NCI-H2029 (cell line): Measurements from ENCODE around the gene USP6NL.

ENCODE experiments used
- DNase-seq: peaks from one replicate; lab custom pipeline; 2025; lab: John Stamatoyannopoulos, UW

The USP6NL gene

DNA sequence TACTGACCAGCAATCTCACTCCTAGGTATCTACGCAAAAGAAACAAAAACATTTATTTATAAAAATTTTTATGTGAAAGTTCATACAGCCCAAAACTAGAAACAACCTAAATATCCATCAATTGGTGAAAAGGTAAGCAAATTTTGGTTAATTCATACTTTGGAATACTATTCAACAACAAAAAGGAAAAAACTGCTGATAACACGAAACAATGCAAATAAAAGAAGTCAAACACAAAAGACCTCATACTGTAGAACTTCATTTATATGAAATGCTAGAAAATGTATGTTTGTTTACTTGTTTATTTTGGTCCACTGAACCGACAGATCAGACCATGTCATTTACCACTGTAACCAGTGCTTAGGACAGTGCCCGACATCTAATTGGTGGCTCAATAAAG lies 60.3 kb downstream of the USP6NL start:
- no peak for DNase-seq

DNA sequence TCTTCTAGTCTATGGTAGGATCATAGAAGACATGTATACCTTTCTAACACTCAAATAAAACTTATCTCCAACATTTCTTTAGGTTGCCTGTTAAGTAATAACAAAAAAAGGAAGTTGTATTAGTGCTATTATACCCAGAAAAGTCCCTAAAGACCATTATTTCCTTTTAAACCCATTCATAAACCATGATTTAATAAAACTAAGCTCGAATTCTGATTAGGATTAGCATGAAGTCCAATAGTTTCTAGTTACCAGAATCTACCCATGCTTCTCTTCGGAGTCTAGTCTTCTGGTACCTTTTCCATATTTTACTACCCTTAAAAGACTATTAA lies 62.7 kb downstream of the USP6NL start:
- DNase-seq, result no peak

DNA sequence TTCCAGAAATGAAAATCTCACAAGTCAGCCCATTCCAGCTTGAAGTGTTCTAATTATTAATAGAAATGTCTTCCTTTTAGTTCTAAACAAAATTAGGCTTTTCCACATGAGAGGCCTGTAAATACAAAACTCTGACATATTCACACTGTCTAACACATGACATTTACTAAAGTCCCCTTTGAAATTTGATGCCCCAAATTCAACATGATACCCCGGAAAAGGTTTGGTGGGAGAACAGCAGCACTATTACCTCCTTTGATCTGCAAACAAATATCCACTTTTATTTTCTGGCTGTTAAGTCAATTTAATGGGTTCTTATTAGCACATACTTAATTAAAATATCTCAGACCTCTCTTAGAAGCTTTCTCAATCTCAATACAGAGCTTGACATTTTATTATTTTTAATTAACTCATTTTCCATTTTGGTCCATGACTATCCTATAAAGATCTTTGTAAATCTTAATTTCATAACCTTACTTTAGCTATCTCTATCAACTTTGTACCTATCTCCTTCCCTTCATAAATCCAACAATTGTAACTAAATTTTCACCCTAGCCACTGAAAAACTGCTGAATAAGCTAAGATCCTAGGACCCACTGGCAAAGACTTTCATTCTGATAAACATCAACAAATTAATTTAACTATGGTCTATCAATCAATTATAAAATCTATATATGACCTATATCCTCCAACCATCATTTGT lies 63.2 kb downstream of the USP6NL start:
- no peak for DNase-seq

DNA sequence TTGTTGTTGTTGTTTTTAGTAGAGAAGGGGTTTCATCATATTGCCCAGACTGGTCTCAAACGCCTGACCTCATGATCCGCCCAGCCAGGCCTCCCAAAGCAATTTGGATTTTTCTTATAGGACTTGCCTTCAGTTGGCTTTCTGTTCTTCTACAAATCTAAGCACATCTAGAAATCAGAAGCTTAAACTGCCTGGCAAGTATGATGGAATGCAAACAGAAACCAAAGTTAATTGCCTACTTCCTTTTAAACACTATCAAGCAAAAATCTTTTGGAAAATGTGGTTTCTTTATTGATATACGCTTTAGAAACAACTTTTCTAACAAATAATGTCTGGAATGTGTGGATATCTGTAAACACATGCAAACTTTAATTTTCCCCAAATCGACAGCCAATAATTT lies 64.9 kb downstream of the USP6NL start:
- DNase-seq, result no peak

DNA sequence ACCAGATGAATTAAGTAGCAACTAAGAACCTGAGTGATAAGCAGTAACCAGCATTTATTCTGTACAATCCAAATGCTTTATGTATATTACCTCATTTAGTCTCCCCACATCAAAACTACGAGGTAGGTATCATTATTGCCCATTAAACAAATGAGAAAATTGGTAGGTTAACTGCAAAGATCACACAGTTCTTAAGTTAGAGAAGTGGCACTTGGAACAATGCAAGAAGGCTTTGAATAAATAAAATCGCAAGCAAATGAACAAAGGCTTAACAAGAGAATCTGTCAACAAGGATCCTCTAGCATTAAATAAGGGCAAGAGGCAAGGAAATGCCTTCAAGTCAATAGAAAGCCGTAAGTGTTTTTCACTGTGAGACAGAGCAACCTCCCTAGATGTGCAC lies 70.2 kb downstream of the USP6NL start:
- DNase-seq, result no peak

DNA sequence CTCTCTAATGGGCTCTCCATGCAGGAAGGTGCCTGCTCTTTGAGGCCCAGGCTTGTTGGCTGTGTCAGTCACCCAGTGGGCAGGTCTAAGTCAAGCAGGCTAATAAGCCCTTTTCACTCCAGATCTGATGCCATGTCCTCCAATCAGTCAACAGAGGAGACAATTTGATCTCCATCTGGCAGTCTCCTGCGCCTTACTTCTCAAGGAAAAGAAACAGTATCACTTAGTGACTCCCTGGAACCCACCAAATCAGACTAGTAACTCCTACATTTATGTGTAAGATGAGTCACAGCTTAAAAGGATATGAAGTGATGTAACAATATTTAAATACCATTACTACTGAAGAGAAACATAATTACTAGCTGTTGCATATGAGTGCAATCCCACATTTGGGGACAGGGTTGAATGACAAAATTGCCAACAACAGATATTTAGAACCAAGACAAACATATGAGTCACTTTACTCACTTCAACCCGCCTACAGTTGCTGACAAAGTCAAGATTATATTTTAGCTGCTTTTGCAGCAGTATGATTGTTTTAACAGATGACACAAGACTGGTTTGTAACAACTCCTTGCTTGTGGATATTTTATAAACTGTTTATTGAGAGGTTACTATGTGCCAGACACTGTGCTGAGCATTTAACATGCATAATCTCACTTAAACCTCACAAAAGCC lies 72.1 kb downstream of the USP6NL start:
- no peak for DNase-seq

DNA sequence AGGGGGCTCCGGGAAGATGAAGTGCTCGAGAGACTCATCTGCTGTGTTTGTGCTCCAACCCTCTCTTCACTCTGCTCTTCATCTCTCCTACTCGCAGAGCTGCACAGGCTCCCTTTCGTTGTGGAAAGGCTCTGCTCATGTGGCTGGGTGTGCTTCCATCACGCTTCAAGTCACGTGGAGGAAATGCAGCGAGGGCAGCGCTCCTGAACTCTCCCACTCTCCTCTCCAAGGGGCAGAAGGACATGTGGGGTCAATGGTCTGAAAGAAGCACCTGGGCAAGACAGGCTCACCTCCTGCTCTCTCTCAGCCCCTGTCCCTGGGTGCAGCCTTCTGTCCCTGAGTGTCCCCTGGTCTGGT lies 72.6 kb downstream of the USP6NL start:
- no peak for DNase-seq

DNA sequence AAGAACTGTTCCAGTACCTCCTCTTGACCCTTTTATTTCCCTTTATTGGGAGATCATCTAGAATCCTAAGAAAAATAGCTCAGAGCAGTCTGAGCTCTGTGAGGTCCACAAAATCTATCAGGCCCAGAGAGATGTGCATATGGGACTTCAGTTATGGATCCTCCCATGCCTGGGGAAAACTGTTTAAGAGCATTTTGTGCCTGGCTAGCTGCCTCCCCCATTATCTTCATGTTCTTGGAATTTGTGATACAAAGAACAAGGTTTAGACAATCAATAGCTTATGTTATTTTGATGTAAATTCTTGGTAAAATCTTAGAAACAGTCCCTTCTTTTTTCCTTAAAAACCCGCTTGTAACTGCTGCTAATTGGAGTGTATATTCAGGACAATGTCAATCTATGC lies 75.2 kb downstream of the USP6NL start:
- no peak for DNase-seq

DNA sequence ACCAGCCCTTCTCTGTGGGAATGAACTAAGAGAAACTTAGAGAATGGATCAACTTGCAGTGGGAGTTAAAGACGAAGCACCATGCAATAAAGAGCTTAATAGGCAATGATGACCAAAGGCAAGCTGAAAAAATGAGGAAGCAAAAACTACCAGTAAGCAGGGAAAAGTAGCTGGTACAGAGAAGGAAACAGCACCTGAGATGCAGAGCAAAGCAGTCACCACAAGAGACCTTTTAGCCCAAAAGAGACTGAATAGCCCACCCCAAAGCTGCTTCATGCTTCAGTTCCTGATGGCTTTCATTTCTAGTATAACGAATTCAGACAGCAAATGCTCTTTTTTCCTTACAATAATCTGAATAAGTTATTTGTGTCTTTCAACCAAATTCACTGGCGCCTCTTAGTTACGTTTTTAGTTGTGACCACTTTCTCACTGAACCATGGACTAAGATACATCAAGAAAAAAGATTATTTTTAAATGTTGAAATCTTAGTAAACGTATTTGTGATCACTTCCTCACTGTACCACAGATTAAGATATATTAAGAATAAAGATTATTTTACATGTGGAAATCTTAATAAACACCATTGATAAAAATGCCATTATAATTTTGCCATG lies 76.0 kb downstream of the USP6NL start:
- DNase-seq, result no peak

DNA sequence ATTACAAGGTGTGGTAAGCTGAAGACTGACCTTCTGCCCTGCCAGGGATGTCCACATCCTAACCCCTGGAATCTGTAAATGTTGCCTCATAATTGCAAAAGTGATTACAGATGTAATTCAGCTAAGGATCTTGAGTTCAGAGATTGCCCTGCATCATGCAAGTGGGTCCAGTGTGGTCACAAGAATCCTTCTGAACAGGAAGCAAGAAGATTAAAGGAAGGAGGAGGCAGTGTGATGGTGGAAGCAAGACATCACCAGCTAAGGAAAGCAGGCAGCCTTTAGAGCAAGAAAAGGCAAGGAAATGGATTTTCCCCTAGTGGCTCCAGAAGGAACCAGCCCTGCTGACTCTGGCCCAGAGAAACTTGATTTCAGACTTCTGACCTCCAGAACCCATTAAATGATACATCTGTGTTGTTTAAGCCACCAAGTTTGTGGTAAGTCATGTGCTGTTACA lies 78.1 kb downstream of the USP6NL start:
- DNase-seq, result no peak

DNA sequence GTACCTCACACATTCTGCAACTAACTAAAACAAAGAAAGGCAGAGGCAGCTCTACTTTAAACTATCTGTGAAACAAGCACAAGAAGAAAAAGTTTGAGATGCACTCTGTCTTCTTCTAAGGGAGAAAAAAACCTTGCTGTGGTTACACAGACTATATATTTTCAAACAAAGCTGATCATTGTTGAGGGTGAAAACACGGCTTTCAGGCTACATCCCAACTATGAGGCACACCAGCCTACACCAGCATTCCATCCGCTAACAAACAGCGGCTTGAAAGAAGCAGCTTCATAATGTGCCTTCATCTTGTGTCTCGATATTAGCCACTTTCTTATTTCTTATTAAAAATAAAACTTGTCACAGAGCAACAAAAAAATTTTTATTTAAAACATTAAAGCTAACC lies 79.1 kb downstream of the USP6NL start:
- DNase-seq, result no peak

DNA sequence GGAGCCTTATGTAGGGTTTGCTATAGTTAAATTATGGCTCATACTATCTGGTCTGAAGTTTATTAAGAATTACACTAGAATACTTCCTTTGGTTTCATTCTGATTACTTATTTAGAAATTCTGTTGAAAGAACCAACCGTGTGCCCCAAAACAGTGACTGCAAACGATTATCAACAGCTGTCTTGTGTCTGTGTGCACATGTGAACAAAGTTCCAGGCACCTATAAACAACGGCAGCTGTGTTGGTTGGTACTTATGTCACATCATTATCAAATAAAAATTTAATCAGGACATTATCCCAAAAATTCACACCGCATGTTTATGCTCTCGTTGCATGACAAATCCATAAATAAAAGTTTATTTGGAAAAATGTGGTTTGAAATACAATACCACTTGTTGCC lies 80.6 kb downstream of the USP6NL start:
- DNase-seq, result no peak

DNA sequence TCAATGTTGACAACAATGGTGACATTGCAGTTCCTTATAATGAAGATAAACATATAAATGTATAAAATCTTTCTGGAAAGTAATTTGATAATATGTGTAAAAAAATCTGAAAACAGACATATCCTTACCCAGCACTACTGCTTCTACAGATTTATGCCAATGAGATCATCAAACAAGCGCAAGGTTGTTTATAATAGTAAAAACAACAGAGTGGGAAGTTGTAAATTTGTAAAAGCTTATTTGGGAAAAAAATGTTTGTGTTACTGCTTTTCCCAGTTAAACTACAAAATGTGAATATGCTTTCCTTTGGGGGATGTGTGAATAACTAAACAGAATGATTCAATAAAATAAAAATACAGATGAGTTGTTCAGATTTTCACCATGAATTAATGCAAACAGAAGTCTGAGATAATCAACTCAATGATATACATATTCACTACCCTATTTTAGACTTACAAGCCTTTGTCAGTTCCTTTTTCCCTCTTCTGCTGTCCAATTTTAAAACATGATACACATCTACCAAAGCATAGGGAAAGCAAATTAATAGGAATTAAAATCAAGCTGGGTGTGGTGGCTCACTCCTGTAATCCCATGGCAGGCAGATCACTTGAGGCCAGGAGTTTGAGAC lies 82.1 kb downstream of the USP6NL start:
- no peak for DNase-seq

DNA sequence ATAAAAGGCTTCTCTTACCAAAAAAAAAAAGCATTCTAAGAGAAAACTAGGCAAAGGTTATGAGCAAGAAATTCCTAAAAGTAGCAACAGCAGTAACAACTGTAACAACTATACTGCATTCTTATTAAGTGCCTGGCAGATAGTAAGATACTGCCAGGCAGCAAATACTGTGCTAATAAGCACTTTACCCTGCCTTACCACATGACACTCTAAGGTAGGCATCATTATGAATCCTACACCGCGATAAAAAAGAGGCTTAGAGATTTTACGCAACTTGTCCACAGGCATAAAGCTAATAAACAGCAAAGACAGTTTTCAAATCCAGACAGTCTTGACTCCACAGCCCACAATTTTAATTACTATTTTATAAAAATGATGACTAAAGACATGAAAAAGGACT lies 83.2 kb downstream of the USP6NL start:
- no peak for DNase-seq

DNA sequence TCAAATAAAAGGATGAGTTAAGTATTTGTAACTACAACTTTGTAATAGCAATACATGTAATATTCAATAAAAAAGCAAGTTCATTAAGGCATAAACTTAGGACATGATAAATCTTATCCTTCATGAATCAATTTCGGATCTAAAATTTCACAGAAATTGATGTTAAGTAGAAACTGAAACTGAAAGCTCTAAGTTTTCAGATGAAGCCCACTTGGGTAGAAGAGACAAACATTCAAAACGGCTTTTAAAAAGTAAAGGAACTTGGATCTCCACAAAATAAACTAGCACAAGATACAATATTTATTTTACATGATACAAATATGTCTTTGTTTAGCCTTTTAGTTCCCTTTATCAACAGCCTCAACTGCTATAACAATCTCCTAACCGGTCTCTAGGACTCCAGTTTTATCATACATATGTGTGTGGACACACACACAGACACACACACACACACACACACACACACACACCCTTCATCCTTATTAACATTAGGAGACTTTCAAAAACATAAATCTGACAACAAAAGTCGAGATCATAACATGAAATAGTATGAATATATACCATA lies 83.7 kb downstream of the USP6NL start:
- DNase-seq, result no peak

DNA sequence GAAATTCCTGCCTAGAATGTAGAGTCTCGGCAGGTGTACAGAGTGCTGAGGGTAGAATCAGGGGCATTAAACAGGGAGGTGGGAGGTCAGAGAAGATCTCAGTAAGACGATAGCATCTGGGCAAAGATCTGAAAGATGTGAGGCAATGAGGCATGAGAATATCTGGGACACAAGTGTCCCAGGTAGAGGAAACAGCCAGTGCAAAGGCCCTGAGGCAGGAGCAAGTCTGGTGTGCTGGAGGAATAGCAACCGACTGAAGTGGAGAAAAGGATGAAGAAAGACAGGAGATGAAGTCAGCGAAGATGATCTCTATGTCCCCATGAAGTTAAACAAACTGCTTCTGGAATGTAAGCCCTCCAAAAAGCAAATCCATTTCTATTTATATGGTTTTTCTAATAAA lies 84.4 kb downstream of the USP6NL start:
- no peak for DNase-seq

DNA sequence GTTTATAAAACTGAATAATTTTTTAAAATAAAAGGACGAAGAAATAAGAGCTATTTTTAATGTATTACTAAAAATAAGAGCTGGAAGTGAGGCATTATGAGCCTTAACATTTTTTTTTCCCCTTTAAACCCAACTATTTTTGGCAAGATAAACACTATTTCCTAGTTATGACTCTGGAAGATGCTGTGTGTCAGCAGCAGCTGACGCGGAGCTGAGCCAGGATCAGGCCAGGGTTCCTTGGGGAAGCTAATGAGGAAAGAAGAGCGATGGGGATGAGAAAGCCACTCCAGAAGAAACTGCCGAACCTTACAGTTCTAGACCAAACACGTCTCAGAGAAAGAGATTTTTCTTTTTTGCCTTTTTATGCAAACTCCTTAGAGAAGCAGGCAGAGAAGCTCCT lies 85.9 kb downstream of the USP6NL start:
- no peak for DNase-seq

DNA sequence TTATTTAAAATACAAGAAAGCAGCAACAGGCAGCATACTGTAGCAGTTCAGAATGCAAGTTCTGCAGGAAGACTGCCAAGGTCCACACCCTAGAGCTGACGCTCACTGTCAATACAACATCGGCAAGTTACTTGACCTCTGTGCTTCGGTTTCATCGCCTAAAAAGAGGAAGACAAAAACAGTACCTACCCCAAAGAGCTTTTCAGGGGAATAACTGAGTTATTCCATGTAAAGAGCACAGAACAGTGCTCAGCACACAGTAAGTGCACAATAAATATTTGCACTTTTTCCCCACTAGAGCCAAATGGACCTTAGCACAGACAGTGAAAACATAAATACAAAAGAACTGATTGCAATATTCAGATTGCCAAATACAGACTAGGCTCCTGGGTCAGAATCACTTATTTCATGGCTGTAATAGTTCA lies 88.6 kb downstream of the USP6NL start:
- no peak for DNase-seq

DNA sequence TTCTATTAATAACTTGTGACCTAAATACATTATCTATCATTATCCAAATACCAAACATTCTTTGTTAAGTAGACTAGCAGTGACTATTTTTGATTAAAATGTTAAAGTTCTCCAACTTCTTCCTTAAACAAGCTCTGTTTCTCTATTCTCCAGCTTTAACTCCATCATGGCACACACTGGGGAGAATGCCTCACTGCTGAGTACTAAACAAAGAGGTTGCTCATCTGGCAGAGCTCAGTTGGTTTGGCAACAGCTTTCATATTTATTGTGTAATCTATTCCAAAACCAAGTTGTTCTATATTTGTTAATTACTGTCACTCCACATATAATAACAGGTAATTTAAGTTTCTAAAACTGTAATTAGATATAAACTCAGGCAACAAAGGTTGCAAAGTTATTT lies 89.6 kb downstream of the USP6NL start:
- DNase-seq, result no peak

DNA sequence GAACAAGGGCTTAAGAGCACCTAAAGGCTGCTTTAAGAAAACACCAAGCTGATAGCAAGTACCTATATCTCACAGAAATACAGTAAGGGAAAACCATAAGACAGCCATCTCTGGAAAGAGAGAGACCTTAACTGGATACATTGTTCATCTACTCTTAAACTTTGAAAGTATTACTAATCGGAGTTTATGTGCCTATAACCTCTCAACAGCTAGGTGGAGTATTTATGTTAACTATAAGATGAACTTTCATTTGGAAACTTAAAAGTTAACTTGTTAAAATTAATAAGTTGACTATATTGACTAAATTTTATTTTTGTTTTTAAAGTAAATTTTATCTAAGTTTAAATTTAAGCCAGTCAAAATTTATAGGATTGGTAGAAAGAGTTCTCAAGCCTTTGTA lies 90.6 kb downstream of the USP6NL start:
- DNase-seq, result no peak

DNA sequence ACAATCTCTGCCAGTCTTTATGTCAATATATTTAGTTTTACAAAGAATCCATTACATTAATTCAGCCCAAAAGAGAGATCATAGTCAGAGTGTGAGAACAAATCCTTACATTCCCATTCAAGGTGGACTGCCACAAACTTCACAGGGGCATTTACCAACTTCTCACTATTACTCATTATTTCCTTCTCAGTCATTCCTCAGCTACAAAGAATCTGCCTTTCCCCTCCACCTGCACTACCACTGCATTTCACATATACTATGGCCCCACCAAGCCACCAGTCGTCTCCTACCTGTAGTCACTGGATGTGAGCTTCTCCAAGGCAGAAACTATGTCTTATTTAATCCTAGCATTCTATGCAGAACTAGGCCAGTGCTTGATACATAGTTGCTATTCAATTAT lies 94.3 kb downstream of the USP6NL start:
- DNase-seq, result no peak

DNA sequence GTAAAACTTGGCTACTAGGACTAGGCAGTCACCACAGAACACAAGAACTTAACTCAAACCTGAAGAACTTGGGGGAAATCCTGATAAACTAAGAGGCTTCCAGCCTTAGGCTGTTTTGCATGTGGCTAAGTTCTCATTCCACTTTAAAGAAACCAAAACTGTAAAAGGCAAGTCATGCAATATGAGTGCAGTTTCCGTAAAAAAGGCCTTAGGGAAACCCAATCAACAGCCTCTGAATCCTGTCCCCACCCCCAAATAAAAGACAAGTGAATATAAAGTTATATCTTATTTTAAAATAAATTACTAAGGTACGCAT lies 95.1 kb downstream of the USP6NL start:
- no peak for DNase-seq
